HG02981 (cell line): ENCODE data around the gene ALPP.
"Not testable (repeated sequence)": the region's sequence is repeated elsewhere in the genome, so short reads cannot be mapped to it uniquely, and the experiment has no call there.

Experiments
- ATAC-seq: cut with Tn5 transposase; IDR thresholded peaks from one replicate; pipeline ENCODE4 v1.9.1; 2021; ENCODE audit warnings: mild to moderate bottlenecking, moderate library complexity; ENCODE audit not compliant: unreplicated experiment

ALPP gene

GRCh38 chr2:232419245-232420072 is 40.9 kb downstream of the ALPP start:
- no peak for ATAC-seq

- no peak for ATAC-seq
These were observed 41.5 kb downstream of the ALPP start for GRCh38 chr2:232420073-232420454.

GRCh38 chr2:232420463-232421188 is 42.1 kb downstream of the ALPP start:
- ATAC-seq: no peak

GRCh38 chr2:232421189-232421785 is 42.7 kb downstream of the ALPP start:
- ATAC-seq: no peak

GRCh38 chr2:232422051-232422450 is 43.5 kb downstream of the ALPP start:
- ATAC-seq: no peak

GRCh38 chr2:232422996-232423395 is 44.4 kb downstream of the ALPP start:
- not testable (repeated sequence) for ATAC-seq

GRCh38 chr2:232423407-232423806 is 44.9 kb downstream of the ALPP start:
- not testable (repeated sequence) for ATAC-seq

GRCh38 chr2:232431705-232432590 is 53.4 kb downstream of the ALPP start:
- no peak for ATAC-seq
